SK-N-SH (cell line): ENCODE measurements around the gene HHAT.

Experiments
- CHD2 ChIP-seq: fragments of 150-350 bp; IDR thresholded peaks from 2 replicates; pipeline ENCODE4 v1.6.1; 2018; ENCODE audit warnings: low read length; ENCODE audit not compliant: partially characterized antibody
- EP300 ChIP-seq, 2 experiments: IDR thresholded peaks; 2 replicates each; pipeline versions ENCODE4 v1.4.0 to v1.6.1; 2012; ENCODE audit warnings: borderline replicate concordance in 1 of 2, low read depth in 1 of 2, low read length in 1 of 2
- JUND ChIP-seq: IDR thresholded peaks from 2 replicates; pipeline ENCODE4 v1.4.0; 2012
- MAX ChIP-seq: IDR thresholded peaks from 2 replicates; pipeline ENCODE4 v1.4.0; 2012; ENCODE audit warnings: low read depth
- POLR2AphosphoS5 ChIP-seq: IDR thresholded peaks from 2 replicates; pipeline ENCODE4 v1.6.1; 2012; ENCODE audit warnings: low read depth, low read length
- TAF1 ChIP-seq: IDR thresholded peaks from 2 replicates; pipeline ENCODE4 v1.6.1; 2012; ENCODE audit warnings: low read depth, mild to moderate bottlenecking, low read length, moderate library complexity, borderline replicate concordance
- TF ChIP-seq, protein P1 (sequence below): fragments of 200-600 bp; sonication (generic); IDR thresholded peaks from 2 replicates; pipeline ENCODE4 v1.6.1; 2017; ENCODE audit warnings: antibody characterized with exemption, mild to moderate bottlenecking, moderate library complexity
- TF ChIP-seq, protein P2 (sequence below): IDR thresholded peaks from 2 replicates; pipeline ENCODE4 v1.6.1; 2012; ENCODE audit warnings: mild to moderate bottlenecking, low read depth, low read length, moderate library complexity

GRCh38 chr1:210608767-210609166 lies 280.1 kb downstream of the HHAT start:
- TF ChIP-seq, protein P1, sequence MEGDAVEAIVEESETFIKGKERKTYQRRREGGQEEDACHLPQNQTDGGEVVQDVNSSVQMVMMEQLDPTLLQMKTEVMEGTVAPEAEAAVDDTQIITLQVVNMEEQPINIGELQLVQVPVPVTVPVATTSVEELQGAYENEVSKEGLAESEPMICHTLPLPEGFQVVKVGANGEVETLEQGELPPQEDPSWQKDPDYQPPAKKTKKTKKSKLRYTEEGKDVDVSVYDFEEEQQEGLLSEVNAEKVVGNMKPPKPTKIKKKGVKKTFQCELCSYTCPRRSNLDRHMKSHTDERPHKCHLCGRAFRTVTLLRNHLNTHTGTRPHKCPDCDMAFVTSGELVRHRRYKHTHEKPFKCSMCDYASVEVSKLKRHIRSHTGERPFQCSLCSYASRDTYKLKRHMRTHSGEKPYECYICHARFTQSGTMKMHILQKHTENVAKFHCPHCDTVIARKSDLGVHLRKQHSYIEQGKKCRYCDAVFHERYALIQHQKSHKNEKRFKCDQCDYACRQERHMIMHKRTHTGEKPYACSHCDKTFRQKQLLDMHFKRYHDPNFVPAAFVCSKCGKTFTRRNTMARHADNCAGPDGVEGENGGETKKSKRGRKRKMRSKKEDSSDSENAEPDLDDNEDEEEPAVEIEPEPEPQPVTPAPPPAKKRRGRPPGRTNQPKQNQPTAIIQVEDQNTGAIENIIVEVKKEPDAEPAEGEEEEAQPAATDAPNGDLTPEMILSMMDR, result no peak
- TF ChIP-seq POLR2AphosphoS5, result no peak
- TF ChIP-seq, protein P2, sequence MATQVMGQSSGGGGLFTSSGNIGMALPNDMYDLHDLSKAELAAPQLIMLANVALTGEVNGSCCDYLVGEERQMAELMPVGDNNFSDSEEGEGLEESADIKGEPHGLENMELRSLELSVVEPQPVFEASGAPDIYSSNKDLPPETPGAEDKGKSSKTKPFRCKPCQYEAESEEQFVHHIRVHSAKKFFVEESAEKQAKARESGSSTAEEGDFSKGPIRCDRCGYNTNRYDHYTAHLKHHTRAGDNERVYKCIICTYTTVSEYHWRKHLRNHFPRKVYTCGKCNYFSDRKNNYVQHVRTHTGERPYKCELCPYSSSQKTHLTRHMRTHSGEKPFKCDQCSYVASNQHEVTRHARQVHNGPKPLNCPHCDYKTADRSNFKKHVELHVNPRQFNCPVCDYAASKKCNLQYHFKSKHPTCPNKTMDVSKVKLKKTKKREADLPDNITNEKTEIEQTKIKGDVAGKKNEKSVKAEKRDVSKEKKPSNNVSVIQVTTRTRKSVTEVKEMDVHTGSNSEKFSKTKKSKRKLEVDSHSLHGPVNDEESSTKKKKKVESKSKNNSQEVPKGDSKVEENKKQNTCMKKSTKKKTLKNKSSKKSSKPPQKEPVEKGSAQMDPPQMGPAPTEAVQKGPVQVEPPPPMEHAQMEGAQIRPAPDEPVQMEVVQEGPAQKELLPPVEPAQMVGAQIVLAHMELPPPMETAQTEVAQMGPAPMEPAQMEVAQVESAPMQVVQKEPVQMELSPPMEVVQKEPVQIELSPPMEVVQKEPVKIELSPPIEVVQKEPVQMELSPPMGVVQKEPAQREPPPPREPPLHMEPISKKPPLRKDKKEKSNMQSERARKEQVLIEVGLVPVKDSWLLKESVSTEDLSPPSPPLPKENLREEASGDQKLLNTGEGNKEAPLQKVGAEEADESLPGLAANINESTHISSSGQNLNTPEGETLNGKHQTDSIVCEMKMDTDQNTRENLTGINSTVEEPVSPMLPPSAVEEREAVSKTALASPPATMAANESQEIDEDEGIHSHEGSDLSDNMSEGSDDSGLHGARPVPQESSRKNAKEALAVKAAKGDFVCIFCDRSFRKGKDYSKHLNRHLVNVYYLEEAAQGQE, result no peak
- no peak for TF ChIP-seq EP300 (IDR thresholded peaks at IDR 0.05; ENCODE audit: borderline replicate concordance in 1 of 2, low read depth in 1 of 2, low read length in 1 of 2)
- no peak for TF ChIP-seq TAF1
- TF ChIP-seq CHD2, result no peak
- no peak for TF ChIP-seq JUND
- no peak for TF ChIP-seq MAX
